Gastrocnemius medialis (tissue), 4 donors: ENCODE results near the gene MARCHF3. TPM values are rescaled to one million over a fixed set of nuclear protein-coding genes. Genes with fewer than 3 reads are reported as not detected.

Source experiments
- ATAC-seq, 2 donors: fragments of 150-250 bp; one replicate each; pipeline ENCODE4 v1.9.1; 2016
- DNase-seq, 2 donors: peaks; one replicate each; pipeline ENCODE4 v3.0.0-alpha.2; 2019
- H3K27ac ChIP-seq, 4 donors: fragments of 200-600 bp; sonication (generic); 1 replicate in 1 of 4; 2 replicates in 3 of 4; pipeline ENCODE4 v1.5.1; 2016 to 2018; ENCODE audit warnings: mild to moderate bottlenecking in 2 of 4, moderate library complexity in 1 of 4
- H3K27me3 ChIP-seq, 3 donors: fragments of 200-600 bp; sonication (generic) in 2 of 3; 1 replicate in 1 of 3; 2 replicates in 2 of 3; pipeline versions ENCODE4 v1.5.1 to v1.6.0; 2016 to 2019; ENCODE audit warnings: mild to moderate bottlenecking in 1 of 3, moderate library complexity in 1 of 3
- H3K36me3 ChIP-seq, 2 donors: fragments of 200-600 bp; sonication (generic) in 1 of 2; one replicate each; pipeline ENCODE4 v1.5.1; 2017 to 2018
- H3K4me1 ChIP-seq, 2 donors: fragments of 200-600 bp; sonication (generic) in 1 of 2; one replicate each; pipeline ENCODE4 v1.5.1; 2016 to 2017; ENCODE audit warnings: mild to moderate bottlenecking in 2 of 2
- H3K4me3 ChIP-seq, 4 donors: fragments of 200-600 bp; sonication (generic) in 3 of 4; 1 replicate in 1 of 4; 2 replicates in 3 of 4; pipeline ENCODE4 v1.5.1; 2016 to 2019; ENCODE audit warnings: mild to moderate bottlenecking in 2 of 4
- H3K9me3 ChIP-seq, 3 donors: fragments of 200-600 bp; sonication (generic) in 2 of 3; 1 replicate in 1 of 3; 2 replicates in 2 of 3; pipeline ENCODE4 v1.5.1; 2016 to 2019
- POLR2A ChIP-seq, 2 donors: fragments of 450-650 bp; IDR thresholded peaks; one replicate each; pipeline ENCODE4 v1.6.1; 2017; ENCODE audit warnings: antibody characterized with exemption in 2 of 2, mild to moderate bottlenecking in 2 of 2, moderate library complexity in 2 of 2
- in situ Hi-C, 4 donors: fragments of 200-750 bp; cut with MboI; loops; one replicate each; pipeline versions ENCODE4 v1.15.0 to v1.8.0; 2017; ENCODE audit warnings: low sequenced_read_pairs in 4 of 4
- intact Hi-C: fragments of 100-400 bp; cut with DNase I; formaldehyde crosslinking; loops from one replicate; pipeline ENCODE4 v1.15.1; 2023; ENCODE audit warnings: low total_unique reads
- total RNA-seq, 4 donors: library from RNA; depleted of rRNA; stranded (reverse); fragments of >200 nt; gene quantifications; one replicate each; pipeline versions ENCODE4 v1.1.0 to v1.2.3, GENCODE V29; 2016
- TF ChIP-seq, protein P1 (sequence below), 5 experiments: fragments of 450-650 bp in 3 of 5; fragments of 200-600 bp in 2 of 5; sonication (generic) in 2 of 5; IDR thresholded peaks in 4 of 5; conservative IDR thresholded peaks in 1 of 5; 1 replicate in 4 of 5; 2 replicates in 1 of 5; pipeline ENCODE4 v1.5.1; 2016 to 2019; ENCODE audit warnings: antibody characterized with exemption in 5 of 5, mild to moderate bottlenecking in 3 of 5, moderate library complexity in 3 of 5

Gene MARCHF3
- total RNA-seq, 4 donors from 2014 or later, result 2.4 to 6.2 (median 3.6) TPM

GRCh38 chr5:127066721-127067120 is 36.4 kb upstream of the MARCHF3 start:
- TF ChIP-seq, protein P1, sequence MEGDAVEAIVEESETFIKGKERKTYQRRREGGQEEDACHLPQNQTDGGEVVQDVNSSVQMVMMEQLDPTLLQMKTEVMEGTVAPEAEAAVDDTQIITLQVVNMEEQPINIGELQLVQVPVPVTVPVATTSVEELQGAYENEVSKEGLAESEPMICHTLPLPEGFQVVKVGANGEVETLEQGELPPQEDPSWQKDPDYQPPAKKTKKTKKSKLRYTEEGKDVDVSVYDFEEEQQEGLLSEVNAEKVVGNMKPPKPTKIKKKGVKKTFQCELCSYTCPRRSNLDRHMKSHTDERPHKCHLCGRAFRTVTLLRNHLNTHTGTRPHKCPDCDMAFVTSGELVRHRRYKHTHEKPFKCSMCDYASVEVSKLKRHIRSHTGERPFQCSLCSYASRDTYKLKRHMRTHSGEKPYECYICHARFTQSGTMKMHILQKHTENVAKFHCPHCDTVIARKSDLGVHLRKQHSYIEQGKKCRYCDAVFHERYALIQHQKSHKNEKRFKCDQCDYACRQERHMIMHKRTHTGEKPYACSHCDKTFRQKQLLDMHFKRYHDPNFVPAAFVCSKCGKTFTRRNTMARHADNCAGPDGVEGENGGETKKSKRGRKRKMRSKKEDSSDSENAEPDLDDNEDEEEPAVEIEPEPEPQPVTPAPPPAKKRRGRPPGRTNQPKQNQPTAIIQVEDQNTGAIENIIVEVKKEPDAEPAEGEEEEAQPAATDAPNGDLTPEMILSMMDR (IDR thresholded peaks at IDR 0.05 in 4 of 5, conservative IDR thresholded peaks at IDR 0.05 in 1 of 5), result no peak
- TF ChIP-seq POLR2A (IDR thresholded peaks at IDR 0.05), result no peak
- ATAC-seq (no peak), DNase-seq (no peak)
- Histone ChIP-seq H3K9me3 (no peaks in the 10 kb centered on the region), H3K4me1 (no peaks in the 10 kb centered on the region), H3K27me3 (no peaks in the 10 kb centered on the region), H3K27ac (no peak overlapping the region), H3K4me3 (no peak overlapping the region), H3K36me3 (no peaks in the 10 kb centered on the region)
- in situ Hi-C loops, result no loop called here
- intact Hi-C loops, result no loop called here

GRCh38 chr5:127064253-127064840 is 34.0 kb upstream of the MARCHF3 start:
- Histone ChIP-seq H3K9me3 (no peaks in the 10 kb centered on the region), H3K27me3 (no peaks in the 10 kb centered on the region), H3K27ac (no peak overlapping the region), H3K36me3 (no peaks in the 10 kb centered on the region), H3K4me1 (no peaks in the 10 kb centered on the region), H3K4me3 (no peak overlapping the region)
- no peak for ATAC-seq
- in situ Hi-C loops, result no loop called here
- DNase-seq, result no peak
- intact Hi-C loops, result no loop called here
- TF ChIP-seq, protein P1 (IDR thresholded peaks at IDR 0.05 in 4 of 5, conservative IDR thresholded peaks at IDR 0.05 in 1 of 5), result no peak
- no peak for TF ChIP-seq POLR2A (IDR thresholded peaks at IDR 0.05)

- TF ChIP-seq, protein P1 (IDR thresholded peaks at IDR 0.05 in 4 of 5, conservative IDR thresholded peaks at IDR 0.05 in 1 of 5), result no peak
- no peak for TF ChIP-seq POLR2A (IDR thresholded peaks at IDR 0.05)
- ATAC-seq (no peak), DNase-seq (no peak)
- Histone ChIP-seq H3K36me3 (no peaks in the 10 kb centered on the region), H3K27me3 (no peaks in the 10 kb centered on the region), H3K4me1 (no peaks in the 10 kb centered on the region), H3K4me3 (no peak overlapping the region), H3K9me3 (no peaks in the 10 kb centered on the region), H3K27ac (no peak overlapping the region)
- intact Hi-C loops (no loop called here), in situ Hi-C loops (no loop called here)
Observed at GRCh38 chr5:127063257-127063913, 33.0 kb upstream of the MARCHF3 start.

DNA sequence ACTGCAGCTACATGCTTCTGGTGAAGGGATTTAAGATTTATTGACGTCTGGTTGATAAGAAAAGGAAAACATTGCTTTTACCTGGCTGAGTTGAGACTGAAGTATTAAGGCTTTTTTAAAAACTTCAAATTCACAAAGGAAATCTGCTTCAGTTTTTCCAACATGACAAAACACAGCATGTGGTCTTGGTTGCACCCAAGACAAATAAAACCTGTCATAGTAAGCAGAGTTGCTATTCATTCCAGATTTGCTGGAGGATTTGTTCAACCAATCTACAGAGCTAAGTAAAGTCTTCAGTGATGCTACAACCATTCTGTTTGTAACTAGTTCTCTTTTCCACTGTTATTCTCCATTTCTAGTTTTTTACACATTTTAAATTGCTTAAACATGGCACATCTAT is 31.6 kb upstream of the MARCHF3 start:
- Histone ChIP-seq H3K9me3 (no peaks in the 10 kb centered on the region), H3K4me1 (no peaks in the 10 kb centered on the region), H3K27ac (no peak overlapping the region), H3K4me3 (no peak overlapping the region), H3K27me3 (no peaks in the 10 kb centered on the region), H3K36me3 (no peaks in the 10 kb centered on the region)
- DNase-seq, result no peak
- intact Hi-C loops, result no loop called here
- in situ Hi-C loops, result no loop called here
- no peak for TF ChIP-seq POLR2A (IDR thresholded peaks at IDR 0.05)
- TF ChIP-seq, protein P1 (IDR thresholded peaks at IDR 0.05 in 4 of 5, conservative IDR thresholded peaks at IDR 0.05 in 1 of 5), result no peak
- no peak for ATAC-seq
